Amniotic epithelial cell (primary cell): ENCODE data around the gene HSD17B10.
"Not testable (repeated sequence)": the region's sequence is repeated elsewhere in the genome, so short reads cannot be mapped to it uniquely, and the experiment has no call there.

Experiments
- DNase-seq: peaks from one replicate; pipeline ENCODE4 v3.0.0-alpha.2; 2010; ENCODE audit warnings: low read depth

HSD17B10 gene

DNA sequence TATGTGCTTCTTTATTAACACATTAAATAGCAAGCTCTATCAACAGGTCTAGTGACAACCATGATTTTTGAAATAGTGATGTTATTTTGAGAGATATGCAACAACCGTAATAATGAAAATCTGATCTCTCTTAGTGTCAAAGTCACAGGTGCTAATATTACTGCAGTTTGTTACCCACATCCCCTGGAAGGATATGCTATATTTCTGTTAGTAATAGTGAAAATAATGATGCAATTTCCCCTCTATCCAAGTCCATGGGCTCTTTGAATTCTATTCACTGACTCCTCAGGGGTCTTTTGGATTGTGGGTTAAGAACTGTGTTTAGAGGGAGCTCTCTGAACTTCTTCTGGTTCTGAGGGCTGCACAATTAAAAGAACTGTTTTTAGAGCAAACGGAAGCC is 3.0 kb upstream of the HSD17B10 start:
- DNase-seq = no peak

DNA sequence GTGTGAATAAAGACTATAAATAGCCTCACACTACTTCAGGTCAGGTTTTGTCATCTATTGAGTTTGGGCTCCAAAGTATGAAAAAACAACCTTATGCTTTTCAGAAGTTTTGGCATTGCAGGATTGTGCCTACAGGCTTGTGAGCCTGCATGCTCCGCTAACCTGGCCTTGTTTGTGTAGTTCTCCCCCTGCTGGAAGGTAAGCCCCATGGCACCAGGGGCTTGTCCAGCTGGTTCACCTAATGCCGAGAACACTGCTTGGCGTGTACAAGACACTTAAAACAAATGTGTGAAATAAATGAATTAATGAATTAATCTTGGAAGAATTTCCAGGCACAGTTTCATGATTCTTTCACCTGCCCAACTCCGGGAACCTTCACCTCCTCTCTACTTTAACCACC is 1.8 kb upstream of the HSD17B10 start:
- peak; percentile 54 for DNase-seq

DNA sequence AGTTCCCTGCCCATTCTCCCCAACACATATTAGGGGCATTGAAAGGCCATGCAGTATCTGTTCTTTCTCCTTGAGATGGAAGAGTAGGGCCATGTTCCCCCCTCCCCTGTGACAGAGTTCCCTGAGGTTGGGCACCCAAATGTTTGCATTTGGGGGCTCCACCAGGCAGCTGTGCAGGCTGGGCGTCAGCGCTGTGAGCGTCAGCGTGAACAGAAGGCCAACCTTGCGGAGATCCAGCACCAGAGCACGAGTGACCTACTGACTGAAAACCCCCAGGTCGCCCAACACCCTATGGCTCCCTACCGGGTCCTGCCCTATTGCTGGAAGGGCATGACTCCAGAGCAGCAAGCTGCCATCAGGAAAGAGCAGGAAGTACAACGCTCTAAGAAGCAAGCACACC is 3.9 kb downstream of the HSD17B10 start:
- DNase-seq = no peak

DNA sequence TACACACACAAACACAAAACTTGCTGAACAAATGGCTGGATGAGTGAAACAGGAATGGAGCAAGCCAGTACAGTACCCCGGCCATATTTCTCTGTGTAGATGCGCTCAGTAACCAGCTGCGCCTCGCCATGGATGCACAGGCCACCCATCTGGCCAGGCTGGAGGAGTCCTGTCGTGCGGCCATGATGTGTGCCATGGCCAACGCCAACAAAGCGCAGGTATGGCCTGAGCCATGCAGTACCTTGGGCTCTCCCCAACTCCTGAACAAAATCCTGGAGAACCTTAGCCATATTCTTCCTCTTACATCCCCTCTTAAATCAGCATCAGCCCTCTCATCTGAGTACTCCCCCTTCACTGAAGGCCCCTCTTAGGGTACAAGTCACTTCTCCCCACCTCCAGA is 4.4 kb downstream of the HSD17B10 start:
- DNase-seq = no peak

DNA sequence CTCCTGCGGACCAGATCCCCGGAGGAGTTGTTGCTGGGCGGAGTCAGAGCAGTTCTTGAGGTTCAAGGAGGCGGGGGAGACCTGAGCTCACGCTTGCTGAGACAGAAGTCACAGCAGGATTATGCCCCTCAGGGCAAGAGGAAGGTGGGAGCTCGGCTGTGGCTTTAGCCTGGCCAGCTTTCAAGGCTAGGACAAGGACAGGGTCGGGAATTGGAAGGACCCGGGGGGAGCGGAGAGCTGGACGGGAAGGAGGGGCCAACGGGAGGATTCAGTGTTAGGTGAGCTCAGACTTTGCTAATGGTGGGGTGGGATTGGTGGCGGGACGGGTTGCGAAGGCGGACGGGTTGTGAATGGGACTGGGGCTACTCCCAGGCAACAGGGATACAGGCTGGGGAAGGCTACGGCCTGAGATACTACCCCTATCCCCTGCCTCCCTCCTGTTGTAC is 11.3 kb downstream of the HSD17B10 start, which contains the start of gene RIBC1:
RIBC1 (plus strand) TSS at position 13 of the 446 bp plus-strand sequence. CDS start 3,404 bp downstream, outside the sequence.
- no peak for DNase-seq

DNA sequence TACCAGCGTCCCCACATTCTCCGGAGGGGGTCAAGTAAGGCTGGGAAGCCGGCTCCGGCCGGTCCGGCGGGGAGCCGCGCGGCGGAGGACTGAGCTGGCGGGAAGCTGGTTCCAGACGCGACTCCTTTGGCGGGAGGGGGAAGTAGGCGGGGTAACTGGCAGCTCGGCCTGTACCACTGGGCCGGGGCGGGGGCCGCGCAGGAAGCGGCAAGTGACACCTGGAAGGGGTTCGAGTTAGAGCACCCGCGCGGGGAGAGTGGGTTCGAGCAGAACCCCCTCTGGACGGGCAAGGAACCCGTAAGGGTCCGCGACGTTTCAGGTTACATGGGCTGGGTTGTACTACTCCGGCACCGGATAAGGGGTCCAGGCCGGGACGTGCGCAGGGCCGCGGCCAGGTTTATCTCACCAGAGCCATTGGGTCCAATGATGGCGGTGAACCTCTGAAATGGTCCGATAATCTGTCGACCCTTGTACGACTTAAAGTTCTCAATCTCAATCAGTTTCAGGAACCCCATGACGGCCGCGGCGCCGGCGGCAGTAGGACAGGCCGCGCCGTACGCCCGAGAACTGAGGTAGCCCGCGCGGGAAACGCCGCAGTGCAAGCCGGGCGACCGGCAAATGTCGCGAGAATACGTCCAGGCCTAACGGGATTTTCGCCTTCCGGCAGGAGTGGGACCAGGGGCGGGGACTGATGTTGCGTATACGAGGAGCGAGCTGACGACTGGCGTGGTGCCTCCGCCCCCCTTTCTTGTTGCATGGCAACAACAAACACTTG is 11.9 kb downstream of the HSD17B10 start, which contains the start of gene SMC1A:
SMC1A (minus strand) TSS at position 569 of the 775 bp plus-strand sequence; CDS start at position 515, 54 bp downstream.
- peak; percentile 95 for DNase-seq

DNA sequence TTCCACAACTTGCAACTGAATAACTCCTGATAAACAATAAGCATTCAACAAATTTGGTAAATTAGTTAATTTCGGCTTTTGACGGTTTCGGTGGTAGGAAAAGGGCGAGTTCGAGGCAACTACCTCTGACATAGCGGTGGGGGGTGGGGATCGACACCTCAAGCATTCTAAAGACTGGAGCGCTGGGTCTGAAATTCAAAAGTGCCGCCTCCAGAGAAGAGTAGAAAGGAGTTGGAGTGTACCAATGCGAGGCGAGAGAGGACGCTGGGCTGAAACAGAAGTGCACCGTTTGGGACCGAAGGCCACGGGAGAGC is 12.4 kb downstream of the HSD17B10 start:
- DNase-seq = peak; percentile 34

DNA sequence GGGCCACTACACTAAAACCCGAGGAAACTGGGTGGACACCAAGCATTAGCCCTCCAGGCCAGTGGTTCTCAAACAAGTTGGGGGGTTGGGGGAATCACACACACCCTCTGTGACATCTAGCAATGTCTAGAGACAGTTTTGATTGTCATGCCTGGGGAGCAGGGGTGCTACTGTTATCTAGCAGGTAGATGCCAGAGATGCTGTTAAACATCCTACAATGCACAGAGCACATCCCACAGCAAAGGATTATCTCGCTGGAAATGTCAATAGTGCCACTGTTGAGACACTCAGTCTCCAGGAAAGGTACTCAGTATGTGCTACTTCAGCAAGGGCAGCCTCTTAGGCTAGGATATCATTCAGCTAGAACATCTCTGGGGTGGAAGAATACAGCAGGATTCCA is 13.0 kb downstream of the HSD17B10 start:
- no peak for DNase-seq

DNA sequence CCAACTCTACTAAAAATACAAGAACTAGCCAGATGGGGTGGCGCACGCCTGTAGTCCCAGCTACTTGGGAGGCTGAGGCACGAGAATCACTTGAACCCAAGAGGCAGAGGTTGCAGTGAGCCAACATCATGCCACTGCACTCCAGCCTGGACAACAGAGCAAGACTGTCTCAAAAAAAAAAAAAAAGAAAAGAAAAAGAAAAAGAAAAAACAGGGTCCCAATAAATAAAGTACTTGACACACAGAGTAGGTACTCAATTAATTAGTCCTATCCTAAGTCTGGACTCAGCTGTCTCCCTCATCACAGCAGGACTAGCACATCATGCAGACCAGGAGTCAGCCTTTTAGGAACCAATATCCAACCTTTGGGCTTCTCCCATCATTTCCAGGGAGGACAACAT is 13.8 kb downstream of the HSD17B10 start:
- not testable (repeated sequence) for DNase-seq

DNA sequence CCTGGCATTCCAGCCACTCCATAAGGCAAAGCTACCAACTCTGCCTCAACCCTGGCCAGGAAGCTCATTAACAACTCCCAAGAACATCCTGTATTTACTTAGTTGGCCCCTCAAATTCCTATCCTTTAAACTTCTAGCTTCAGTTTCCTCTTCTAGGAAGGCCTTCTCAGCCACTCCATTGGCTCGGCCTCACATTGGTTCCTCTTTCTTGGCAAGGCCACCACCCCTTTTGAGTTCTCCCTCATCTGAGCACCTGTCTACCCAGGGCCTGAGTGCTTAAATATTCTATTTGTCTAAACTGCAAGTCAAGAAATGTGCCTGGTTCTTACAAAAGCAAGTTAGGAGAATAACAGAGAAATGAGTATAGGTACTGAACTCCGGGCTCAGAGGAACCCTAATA is 21.7 kb downstream of the HSD17B10 start:
- DNase-seq = no peak

DNA sequence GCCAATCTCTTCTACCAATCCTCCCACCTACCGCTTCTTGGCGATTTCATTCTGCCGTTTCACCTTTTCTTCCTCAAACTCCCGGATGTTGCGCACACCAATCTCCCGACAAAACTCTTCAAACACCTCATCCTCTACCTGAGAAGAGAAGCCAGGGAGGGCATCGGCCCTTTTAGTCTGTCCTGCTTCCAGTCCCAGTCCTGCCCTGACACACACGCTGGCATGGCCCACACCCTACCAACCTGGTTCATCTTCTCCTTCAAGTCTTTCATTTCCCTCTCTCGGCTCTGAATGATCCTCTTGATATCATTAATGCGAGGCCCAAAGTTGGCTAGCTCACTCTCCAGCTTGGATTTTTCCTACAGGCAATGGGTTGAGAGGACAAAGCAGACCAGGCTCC is 30.6 kb downstream of the HSD17B10 start:
- DNase-seq = no peak

DNA sequence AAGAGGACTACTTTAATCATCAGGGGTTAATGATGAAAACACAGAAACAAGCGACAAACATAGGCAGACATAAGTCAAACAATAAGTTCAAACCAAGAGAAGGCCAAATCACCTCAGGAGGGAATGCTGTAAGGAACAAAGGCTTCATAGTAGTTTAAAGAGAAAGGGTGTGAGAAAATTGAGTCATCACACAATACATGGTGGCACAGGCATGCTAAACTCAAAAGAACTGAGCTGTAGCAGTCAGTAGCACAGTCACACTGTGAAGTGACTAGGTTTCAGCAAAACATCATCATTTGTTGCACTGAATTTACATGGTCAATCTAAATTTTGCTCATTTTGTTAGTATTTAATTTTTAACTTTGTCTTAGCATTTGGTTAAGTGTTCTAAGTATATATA is 36.0 kb downstream of the HSD17B10 start:
- DNase-seq = no peak

DNA sequence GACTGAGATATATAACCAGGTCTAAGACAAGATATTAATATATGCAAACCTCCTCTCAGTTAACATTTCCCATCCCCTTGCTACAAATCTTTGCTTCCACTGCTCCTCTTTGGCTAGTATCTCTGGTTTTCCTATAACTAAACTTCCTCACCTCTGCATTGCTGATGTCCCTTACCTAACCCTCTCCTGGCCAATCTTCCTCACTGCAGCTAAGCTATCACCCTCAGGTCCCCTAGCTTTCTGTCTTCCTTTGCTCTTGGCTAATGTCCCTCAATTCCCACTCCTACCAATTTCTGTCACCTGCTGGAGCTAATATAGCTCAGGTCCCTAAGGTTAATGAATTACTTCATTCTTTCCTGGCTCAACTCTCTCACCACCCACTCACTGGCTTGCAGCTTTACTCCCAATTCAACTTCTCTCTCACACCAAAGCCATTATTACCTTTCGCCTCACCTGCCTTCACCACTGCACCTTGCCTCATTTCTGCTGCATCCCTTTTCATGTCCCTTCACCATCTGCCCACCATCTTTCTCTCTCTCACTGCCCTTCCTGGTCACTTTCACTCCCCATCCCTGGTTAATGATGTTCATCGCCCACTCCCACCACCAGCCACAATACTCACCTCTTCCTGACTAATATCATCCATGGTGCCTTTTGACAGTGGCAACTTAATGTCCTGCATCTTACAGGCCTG is 38.4 kb downstream of the HSD17B10 start:
- DNase-seq = no peak

DNA sequence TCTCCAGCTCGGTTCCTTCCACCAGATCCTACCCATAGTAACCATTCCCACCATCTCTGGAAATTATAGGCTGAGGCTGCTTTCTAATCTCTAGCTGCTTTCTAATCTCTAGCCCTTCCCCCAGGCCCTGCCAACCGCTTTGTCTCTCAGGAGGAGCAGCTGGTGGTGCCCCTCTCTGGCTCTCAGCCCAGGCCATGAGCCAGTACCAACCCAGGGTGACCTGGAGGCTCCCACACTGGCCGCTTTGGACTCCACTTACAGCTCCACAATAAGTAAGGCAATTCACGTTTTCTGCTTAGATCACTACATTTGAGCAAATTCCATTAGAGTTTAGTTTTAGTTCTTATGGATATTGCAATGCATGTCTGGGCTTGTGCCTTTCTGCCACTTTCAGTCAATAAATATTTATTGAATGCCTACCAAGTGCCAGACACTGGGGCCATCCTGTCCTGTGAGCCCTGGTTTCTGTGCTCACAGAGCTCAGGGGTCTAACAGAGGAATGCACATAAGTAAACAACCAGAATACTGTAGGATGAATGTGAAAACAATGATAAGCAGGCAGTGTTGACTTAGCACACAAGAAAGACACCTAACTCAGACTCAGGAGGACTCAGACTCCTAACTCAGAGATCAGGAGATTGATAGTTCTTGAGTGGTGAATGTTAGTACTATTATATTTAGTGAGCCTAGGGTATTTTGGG is 50.6 kb downstream of the HSD17B10 start:
- no peak for DNase-seq
